Measurements from ENCODE around the gene HMOX2.
A peak's percentile ranks its signal among the peaks of the same experiment; 100 is the strongest.

Gene HMOX2

GRCh38 chr16:4465977-4466779 lies 10.0 kb upstream of the HMOX2 start:
- no peak for DNase-seq

- no peak for DNase-seq
Observed at GRCh38 chr16:4467916-4468315, 8.3 kb upstream of the HMOX2 start.

GRCh38 chr16:4468972-4469371 lies 7.2 kb upstream of the HMOX2 start:
- DNase-seq = no peak

- DNase-seq = no peak
Observed at GRCh38 chr16:4471869-4472268, 4.3 kb upstream of the HMOX2 start.

- no peak for DNase-seq
Observed at GRCh38 chr16:4472880-4473279, 3.3 kb upstream of the HMOX2 start.

- DNase-seq = peak; percentile 93
Observed at GRCh38 chr16:4474192-4474961, 1.8 kb upstream of the HMOX2 start, which contains the start of gene NMRAL1. NMRAL1 (minus strand) TSS chr16:4474625; CDS start chr16:4474132, 493 bp downstream.

- peak; percentile 7 for DNase-seq
Observed at GRCh38 chr16:4477966-4478365, 1.8 kb downstream of the HMOX2 start.

GRCh38 chr16:4481526-4481925 lies 5.3 kb downstream of the HMOX2 start:
- DNase-seq = peak; percentile 7

- DNase-seq = no peak
Observed at GRCh38 chr16:4481963-4482362, 5.8 kb downstream of the HMOX2 start.

GRCh38 chr16:4486126-4486893 lies 10.1 kb downstream of the HMOX2 start:
- DNase-seq = no peak

GRCh38 chr16:4487955-4488498 lies 11.8 kb downstream of the HMOX2 start:
- DNase-seq = peak; percentile 15

GRCh38 chr16:4488499-4488967 lies 12.3 kb downstream of the HMOX2 start:
- DNase-seq = no peak

- DNase-seq = no peak
Observed at GRCh38 chr16:4489030-4489429, 12.8 kb downstream of the HMOX2 start.

- DNase-seq = no peak
Observed at GRCh38 chr16:4491898-4492297, 15.7 kb downstream of the HMOX2 start.

GRCh38 chr16:4494746-4495490 lies 18.7 kb downstream of the HMOX2 start:
- no peak for DNase-seq

GRCh38 chr16:4495766-4496165 lies 19.6 kb downstream of the HMOX2 start:
- no peak for DNase-seq

- no peak for DNase-seq
Observed at GRCh38 chr16:4496305-4496704, 20.1 kb downstream of the HMOX2 start.

GRCh38 chr16:4498546-4499195 lies 22.5 kb downstream of the HMOX2 start:
- no peak for DNase-seq

GRCh38 chr16:4499196-4499555 lies 23.0 kb downstream of the HMOX2 start:
- DNase-seq = no peak

- DNase-seq = no peak
Observed at GRCh38 chr16:4500272-4500671, 24.1 kb downstream of the HMOX2 start.

- no peak for DNase-seq
Observed at GRCh38 chr16:4501071-4501478, 24.9 kb downstream of the HMOX2 start.
